Measurements from ENCODE around the gene TMEM87A. TPM values are rescaled to one million over a fixed set of nuclear protein-coding genes. Genes with fewer than 3 reads are reported as not detected.

The TMEM87A gene
- total and polyA plus RNA-seq, 2 of the 8 experiments (the other 6 are each of a cell fraction or from before 2014, with no cell fraction given): 15.2 to 33.1 TPM

DNA sequence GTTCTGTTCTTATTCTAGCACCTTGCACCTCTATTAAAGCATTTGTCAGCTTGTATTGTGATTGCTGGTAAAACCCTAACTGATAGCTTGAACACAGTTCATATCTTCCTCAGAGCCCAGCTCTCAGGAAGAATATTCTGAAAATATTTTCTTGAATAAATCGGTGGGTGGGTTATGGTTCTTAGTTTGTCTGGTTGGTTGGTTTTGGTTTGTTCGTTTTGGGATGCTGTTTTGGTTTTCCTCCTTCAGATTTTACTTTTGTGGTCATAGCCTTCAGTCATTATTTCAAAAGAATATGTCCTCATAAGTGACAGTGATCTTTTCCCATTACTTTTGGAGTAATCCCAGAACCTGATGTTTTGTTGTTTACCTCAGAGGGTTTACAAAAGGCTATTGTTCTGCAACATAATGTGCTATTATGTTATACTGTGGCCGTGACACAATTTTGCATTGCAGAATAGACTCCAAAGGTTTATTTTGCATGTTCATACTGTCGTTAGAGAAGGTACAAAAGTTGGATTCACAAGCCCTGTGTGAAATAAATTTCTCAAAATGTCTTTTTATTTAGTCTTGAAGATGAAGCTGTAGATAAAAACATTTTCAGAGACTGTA, 2.7 kb upstream of the TMEM87A start:
- CTCF ChIA-PET (ENCODE audit: partially characterized antibody): interaction anchor here (1.0 kb wide), 1 partner anchor 137 kb away, joined by 3 read pairs; no protein-coding TSS in a partner anchor
- Histone ChIP-seq H3K36me3 (ENCODE audit: control insufficient read depth in 2 of 4, insufficient read depth in 4 of 4, low read length in 3 of 4) (peaks cover 0 to 3% (median 2%) of the 10 kb centered on the region in 4 experiments; a peak in 4 of 8 replicates), H2AK5ac (ENCODE audit: low read depth, low read length) (no peak overlapping the region), H3K4me3 (ENCODE audit: extremely low read depth in 1 of 4, insufficient read depth in 2 of 4, low read depth in 3 of 4, low read length in 4 of 4) (peak overlapping the region in 1 of 4 experiments; percentile 38; a peak in 3 of 8 replicates), H3K4me1 (replicated peaks in 1 of 4; ENCODE audit: control insufficient read depth in 3 of 4, insufficient read depth in 4 of 4, low read length in 3 of 4) (peaks cover 0 to 10% (median 3%) of the 10 kb centered on the region in 4 experiments; a peak in 3 of 7 replicates), H2BK120ac (replicated peaks; ENCODE audit: low read depth, low read length) (no peak overlapping the region), H2BK5ac (ENCODE audit: low read depth, low read length) (no peak overlapping the region), H2BK15ac (ENCODE audit: low read length) (no peak overlapping the region), H3K79me1 (ENCODE audit: low read depth, low read length) (no peaks in the 10 kb centered on the region), H3K4me2 (ENCODE audit: insufficient read depth in 1 of 2, low read depth in 2 of 2, low read length in 2 of 2) (peak overlapping the region; percentile 12 to 80; a peak in 2 of 4 replicates), H4K5ac (ENCODE audit: insufficient read length, low read depth, low read length) (no peak overlapping the region), H2BK20ac (ENCODE audit: low read length) (no peak overlapping the region), H3K23me2 (ENCODE audit: low read depth, low read length) (peaks cover 6% of the 10 kb centered on the region), H2BK12ac (ENCODE audit: low read depth, low read length) (no peak overlapping the region), H3K9me3 (ENCODE audit: insufficient read depth in 2 of 2, low read depth in 1 of 2, low read length in 1 of 2) (no peaks in the 10 kb centered on the region), H2AFZ (ENCODE audit: low read length) (no peak overlapping the region), H3K56ac (replicated peaks; ENCODE audit: insufficient read length, low read depth, low read length) (no peak overlapping the region), H3K18ac (ENCODE audit: extremely low read depth, low read length) (no peak overlapping the region), H4K20me1 (replicated peaks in 1 of 2; ENCODE audit: control insufficient read depth in 1 of 2, insufficient read depth in 2 of 2, low read length in 2 of 2) (peaks cover 0 to 1% of the 10 kb centered on the region in 2 experiments), H4K8ac (ENCODE audit: extremely low read depth, insufficient read depth, low read length) (no peak overlapping the region), H3K4ac (replicated peaks; ENCODE audit: insufficient read length, low read depth, low read length) (no peak overlapping the region), H3K27me3 (replicated peaks in 1 of 4; ENCODE audit: control insufficient read depth in 3 of 4, extremely low read depth in 1 of 4, insufficient read depth in 3 of 4, low read length in 3 of 4) (no peaks in the 10 kb centered on the region), H4K91ac (replicated peaks; ENCODE audit: insufficient read length, low read length) (no peak overlapping the region), H3K79me2 (ENCODE audit: control insufficient read depth in 1 of 2, insufficient read depth in 2 of 2, low read length in 2 of 2) (peaks cover 0 to 20% of the 10 kb centered on the region in 2 experiments; a peak in 3 of 4 replicates), H3K9ac (replicated peaks in 1 of 4; ENCODE audit: extremely low read depth in 1 of 4, low read depth in 3 of 4, low read length in 3 of 4) (no peak overlapping the region; a peak in 1 of 7 replicates), H3K14ac (ENCODE audit: insufficient read length) (no peak overlapping the region), H3K27ac (ENCODE audit: low read depth, low read length) (no peak overlapping the region), H3K23ac (ENCODE audit: insufficient read length) (no peak overlapping the region)
- POLR2A ChIA-PET (ENCODE audit: partially characterized antibody): interaction anchor here (3.5 kb wide), 1 partner anchor 10 kb away, joined by 27 read pairs; no protein-coding TSS in a partner anchor
- no peak for FAIRE-seq
- TF ChIP-seq EGR1 (IDR thresholded peaks at IDR 0.05; ENCODE audit: borderline replicate concordance, low read depth, low read length): no peak
- TF ChIP-seq, protein P1, sequence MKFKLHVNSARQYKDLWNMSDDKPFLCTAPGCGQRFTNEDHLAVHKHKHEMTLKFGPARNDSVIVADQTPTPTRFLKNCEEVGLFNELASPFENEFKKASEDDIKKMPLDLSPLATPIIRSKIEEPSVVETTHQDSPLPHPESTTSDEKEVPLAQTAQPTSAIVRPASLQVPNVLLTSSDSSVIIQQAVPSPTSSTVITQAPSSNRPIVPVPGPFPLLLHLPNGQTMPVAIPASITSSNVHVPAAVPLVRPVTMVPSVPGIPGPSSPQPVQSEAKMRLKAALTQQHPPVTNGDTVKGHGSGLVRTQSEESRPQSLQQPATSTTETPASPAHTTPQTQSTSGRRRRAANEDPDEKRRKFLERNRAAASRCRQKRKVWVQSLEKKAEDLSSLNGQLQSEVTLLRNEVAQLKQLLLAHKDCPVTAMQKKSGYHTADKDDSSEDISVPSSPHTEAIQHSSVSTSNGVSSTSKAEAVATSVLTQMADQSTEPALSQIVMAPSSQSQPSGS (IDR thresholded peaks at IDR 0.05; ENCODE audit: low read length): no peak
- no peak for DNase-seq (ENCODE audit: low read depth in 1 of 2, low spot score in 2 of 2)
- 46% methylated on average over 4 of the region's 4 CpGs; no CpG with 5 or more reads in 1 of the 2 experiments for WGBS, 2 experiments (ENCODE audit: extremely low coverage in 1 of 2, insufficient coverage in 1 of 2, insufficient read length in 1 of 2, insufficient replicate concordance in 2 of 2, low coverage in 1 of 2, low lambda C conversion rate in 2 of 2, missing lambda C conversion rate in 1 of 2)
